Adipocyte (in vitro differentiated cells): ENCODE measurements around the gene PRPS1L1.

Experiments used
- DNase-seq: peaks from one replicate; pipeline ENCODE4 v3.0.0-alpha.2; 2015; ENCODE audit warnings: low read depth
- H3K27me3 ChIP-seq: replicated peaks from 2 replicates; pipeline ENCODE4 v1.7.0; 2013; ENCODE audit warnings: mild to moderate bottlenecking, low read length, moderate library complexity; ENCODE audit not compliant: control insufficient read depth, insufficient read depth
- H3K36me3 ChIP-seq: 2 replicates; pipeline ENCODE4 v1.7.0; 2013; ENCODE audit warnings: low read length, mild to moderate bottlenecking, moderate library complexity; ENCODE audit not compliant: control insufficient read depth, insufficient read depth, severe bottlenecking
- H3K4me1 ChIP-seq: 2 replicates; pipeline ENCODE4 v1.7.0; 2013; ENCODE audit warnings: mild to moderate bottlenecking, low read length, moderate library complexity; ENCODE audit not compliant: control insufficient read depth, insufficient read depth
- H3K4me3 ChIP-seq: 2 replicates; pipeline ENCODE4 v1.7.0; 2013; ENCODE audit warnings: mild to moderate bottlenecking, low read length, moderate library complexity
- H3K9ac ChIP-seq: 2 replicates; pipeline ENCODE4 v1.7.0; 2013; ENCODE audit warnings: mild to moderate bottlenecking, low read length, moderate library complexity
- H3K9me3 ChIP-seq: 2 replicates; pipeline ENCODE4 v1.7.0; 2013; ENCODE audit warnings: mild to moderate bottlenecking, low read length, moderate library complexity; ENCODE audit not compliant: control insufficient read depth

Gene PRPS1L1

DNA sequence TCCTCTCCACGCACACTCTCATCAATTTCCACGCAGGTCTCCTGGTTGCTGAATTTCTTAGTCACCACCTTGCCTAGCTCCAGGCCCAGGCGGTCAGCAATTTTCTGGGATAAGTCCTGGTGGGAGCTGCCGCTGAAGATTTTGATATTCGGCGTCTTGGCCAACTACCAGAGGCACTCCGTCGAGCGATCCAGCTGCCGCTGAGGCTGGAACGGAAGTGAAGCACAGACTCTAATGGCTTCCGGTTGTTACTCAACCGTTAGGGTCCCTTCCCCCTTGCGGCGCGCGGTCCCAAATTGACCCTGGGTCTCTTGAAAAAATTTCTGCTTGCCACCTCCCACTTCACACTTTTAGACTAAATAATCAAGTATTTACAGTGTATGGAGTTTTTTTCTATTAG, at the start of gene PRPS1L1:
Gene PRPS1L1 (minus strand): TSS at position 219 of the 400 bp plus-strand sequence.
- no peak within 1 kb of the TSS for H3K9ac ChIP-seq
- H3K4me3 ChIP-seq = no peak within 1 kb of the TSS
- H3K36me3 ChIP-seq = no peaks in the 10 kb centered on the region
- no peaks in the 10 kb centered on the region for H3K9me3 ChIP-seq
- H3K27me3 ChIP-seq = no peaks in the 10 kb centered on the region
- H3K4me1 ChIP-seq = no peaks in the 10 kb centered on the region
- no peak for DNase-seq

DNA sequence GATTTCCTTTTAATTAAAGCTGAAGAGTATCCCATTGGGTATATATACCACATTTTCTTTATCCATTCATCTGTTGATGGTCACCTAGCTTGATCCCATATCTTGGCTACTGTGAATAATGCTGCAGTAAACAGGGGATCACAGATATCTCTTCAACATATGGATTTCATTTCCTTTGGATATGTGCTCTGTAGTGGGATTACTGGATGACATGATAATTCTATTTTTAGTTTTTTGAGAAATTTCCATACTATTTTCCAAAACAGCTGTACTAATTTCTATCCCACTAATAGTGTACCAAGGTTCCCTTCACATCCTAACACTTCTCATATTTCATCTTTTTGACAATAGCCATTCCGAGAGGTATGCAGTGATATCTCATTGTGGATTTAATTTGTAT, 48.8 kb upstream of the PRPS1L1 start:
- no peak for DNase-seq
- Histone ChIP-seq H3K27me3 (no peaks in the 10 kb centered on the region), H3K4me1 (no peaks in the 10 kb centered on the region), H3K9ac (no peak overlapping the region), H3K9me3 (peaks cover 17% of the 10 kb centered on the region), H3K4me3 (no peak overlapping the region), H3K36me3 (no peaks in the 10 kb centered on the region)

DNA sequence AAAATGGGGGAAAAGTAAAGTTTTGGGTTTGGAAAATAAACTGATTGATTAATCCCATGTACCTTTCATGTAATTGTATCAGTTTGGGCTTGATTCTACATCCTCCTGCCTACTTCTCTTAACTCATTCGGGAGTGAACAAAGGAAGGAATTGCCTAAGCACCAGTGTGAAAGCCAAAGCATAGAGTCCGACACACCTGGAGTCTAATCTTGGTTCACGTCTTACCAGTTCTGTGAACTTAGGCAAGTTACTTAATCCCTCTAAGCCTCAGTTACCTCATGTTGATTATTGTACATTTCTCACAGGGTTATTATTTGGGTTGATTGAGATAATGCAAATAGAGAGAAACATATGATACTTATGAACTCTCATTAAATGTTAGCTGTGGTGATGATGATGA, 41.1 kb upstream of the PRPS1L1 start:
- H3K27me3 ChIP-seq = no peaks in the 10 kb centered on the region
- H3K4me1 ChIP-seq = no peaks in the 10 kb centered on the region
- H3K9ac ChIP-seq = no peak overlapping the region
- no peaks in the 10 kb centered on the region for H3K9me3 ChIP-seq
- DNase-seq = no peak
- H3K4me3 ChIP-seq = no peak overlapping the region
- H3K36me3 ChIP-seq = no peaks in the 10 kb centered on the region

DNA sequence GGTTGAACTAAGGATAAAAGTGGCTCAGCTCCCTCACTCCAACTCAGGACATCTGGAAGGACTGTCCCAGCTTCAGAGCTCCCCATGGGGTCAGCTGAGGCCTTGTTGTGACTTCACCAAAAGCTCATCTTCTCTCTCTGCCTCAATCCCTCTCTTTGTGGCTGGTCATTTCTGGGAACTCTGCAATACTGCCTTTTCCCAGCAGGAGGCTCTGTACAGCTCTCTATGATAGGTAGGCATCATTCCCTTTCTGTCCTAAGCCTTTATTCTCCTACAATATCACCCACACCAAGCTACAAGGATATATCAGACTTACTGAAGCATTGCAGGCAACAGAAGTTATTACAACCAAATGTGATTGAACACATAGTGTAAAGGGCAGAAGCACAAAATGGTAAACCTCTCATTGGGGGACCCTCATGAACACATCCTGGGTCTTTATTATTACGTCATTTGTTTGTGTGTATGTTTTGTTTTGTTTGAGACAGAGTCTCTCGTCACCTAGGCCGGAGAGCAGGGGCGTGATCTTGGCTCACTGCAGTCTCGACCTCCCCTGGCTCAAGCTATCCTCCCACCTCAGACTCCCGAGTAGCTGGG, 36.7 kb upstream of the PRPS1L1 start:
- H3K9ac ChIP-seq = no peak overlapping the region
- no peaks in the 10 kb centered on the region for H3K27me3 ChIP-seq
- H3K4me3 ChIP-seq = no peak overlapping the region
- no peaks in the 10 kb centered on the region for H3K36me3 ChIP-seq
- DNase-seq = peak; percentile 27
- no peaks in the 10 kb centered on the region for H3K4me1 ChIP-seq
- H3K9me3 ChIP-seq = no peaks in the 10 kb centered on the region

DNA sequence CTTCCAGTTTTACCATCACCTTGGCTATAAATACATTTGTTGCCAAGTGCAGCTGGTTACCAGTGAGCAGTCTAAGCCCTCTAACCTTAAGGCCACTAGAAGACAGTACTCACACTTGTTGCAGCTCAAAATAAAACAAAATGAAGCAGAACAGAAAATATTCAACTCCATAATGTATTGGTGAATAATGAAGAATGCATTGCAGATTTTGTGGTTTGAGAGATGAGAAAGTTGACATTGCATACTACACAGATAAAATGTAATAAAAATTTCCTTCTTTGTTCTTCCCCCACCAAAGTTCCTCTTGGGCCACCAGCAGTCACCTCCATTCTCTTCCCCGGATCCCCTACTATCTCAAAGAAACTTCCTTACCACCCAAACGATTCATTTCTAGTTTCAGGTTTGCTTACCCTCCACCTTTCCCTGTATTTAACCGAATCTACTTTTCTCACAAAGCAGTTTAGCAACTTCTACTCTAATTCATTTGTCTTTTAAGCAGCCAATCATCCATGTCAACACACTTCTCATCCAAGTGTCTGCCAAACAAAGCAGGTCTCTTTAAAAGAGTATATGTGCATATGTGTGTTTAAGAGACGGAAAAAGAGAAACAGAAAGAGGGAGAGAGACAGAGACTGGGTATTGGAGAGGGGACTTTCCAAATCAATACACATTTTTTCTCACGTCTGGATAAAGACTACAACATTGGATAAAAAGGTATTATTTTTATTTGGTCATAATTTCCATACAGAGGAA, 35.7 kb upstream of the PRPS1L1 start:
- DNase-seq = no peak
- no peaks in the 10 kb centered on the region for H3K36me3 ChIP-seq
- H3K9me3 ChIP-seq = no peaks in the 10 kb centered on the region
- no peaks in the 10 kb centered on the region for H3K4me1 ChIP-seq
- no peak overlapping the region for H3K4me3 ChIP-seq
- H3K9ac ChIP-seq = no peak overlapping the region
- no peaks in the 10 kb centered on the region for H3K27me3 ChIP-seq

DNA sequence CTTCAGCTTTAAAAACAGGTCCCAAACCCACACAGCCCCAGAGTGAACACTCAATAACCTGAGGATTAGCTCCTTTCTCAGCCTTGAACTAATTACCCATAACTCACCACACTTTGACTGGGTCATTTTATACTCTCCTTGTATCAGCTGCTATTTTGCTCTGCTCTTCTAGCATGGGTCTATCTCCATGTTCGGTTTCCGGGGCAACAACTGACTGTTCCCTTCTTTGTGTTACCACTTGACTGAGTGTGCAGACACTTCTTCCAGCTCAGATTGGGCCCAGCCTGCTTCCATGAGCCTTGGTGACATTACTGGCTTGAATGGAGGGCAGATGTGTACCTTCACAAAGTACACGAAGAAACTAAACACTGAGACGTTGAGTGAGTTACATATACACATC, 31.5 kb upstream of the PRPS1L1 start:
- H3K9me3 ChIP-seq = no peaks in the 10 kb centered on the region
- no peaks in the 10 kb centered on the region for H3K36me3 ChIP-seq
- H3K9ac ChIP-seq = no peak overlapping the region
- no peaks in the 10 kb centered on the region for H3K4me1 ChIP-seq
- no peak overlapping the region for H3K4me3 ChIP-seq
- DNase-seq = no peak
- no peaks in the 10 kb centered on the region for H3K27me3 ChIP-seq

DNA sequence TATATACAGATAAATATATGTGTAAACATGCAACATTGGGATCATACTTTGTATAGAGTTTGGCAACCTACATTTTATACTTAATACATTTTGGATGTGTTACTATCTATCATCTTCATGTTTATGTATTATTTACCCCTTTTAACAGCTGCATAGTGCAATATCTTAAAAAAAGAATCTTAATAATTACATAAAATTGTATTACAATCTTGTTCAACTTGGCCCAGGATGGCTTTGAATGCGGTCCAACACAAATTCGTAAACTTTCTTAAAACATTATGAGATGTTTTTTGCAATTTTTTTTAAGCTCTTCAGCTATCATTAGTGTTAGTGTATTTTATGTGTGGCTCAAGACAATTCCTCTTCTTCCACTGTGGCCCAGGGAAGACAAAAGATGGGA, 26.3 kb upstream of the PRPS1L1 start:
- no peaks in the 10 kb centered on the region for H3K4me1 ChIP-seq
- H3K27me3 ChIP-seq = no peaks in the 10 kb centered on the region
- no peak overlapping the region for H3K4me3 ChIP-seq
- no peaks in the 10 kb centered on the region for H3K36me3 ChIP-seq
- no peak overlapping the region for H3K9ac ChIP-seq
- no peaks in the 10 kb centered on the region for H3K9me3 ChIP-seq
- no peak for DNase-seq

DNA sequence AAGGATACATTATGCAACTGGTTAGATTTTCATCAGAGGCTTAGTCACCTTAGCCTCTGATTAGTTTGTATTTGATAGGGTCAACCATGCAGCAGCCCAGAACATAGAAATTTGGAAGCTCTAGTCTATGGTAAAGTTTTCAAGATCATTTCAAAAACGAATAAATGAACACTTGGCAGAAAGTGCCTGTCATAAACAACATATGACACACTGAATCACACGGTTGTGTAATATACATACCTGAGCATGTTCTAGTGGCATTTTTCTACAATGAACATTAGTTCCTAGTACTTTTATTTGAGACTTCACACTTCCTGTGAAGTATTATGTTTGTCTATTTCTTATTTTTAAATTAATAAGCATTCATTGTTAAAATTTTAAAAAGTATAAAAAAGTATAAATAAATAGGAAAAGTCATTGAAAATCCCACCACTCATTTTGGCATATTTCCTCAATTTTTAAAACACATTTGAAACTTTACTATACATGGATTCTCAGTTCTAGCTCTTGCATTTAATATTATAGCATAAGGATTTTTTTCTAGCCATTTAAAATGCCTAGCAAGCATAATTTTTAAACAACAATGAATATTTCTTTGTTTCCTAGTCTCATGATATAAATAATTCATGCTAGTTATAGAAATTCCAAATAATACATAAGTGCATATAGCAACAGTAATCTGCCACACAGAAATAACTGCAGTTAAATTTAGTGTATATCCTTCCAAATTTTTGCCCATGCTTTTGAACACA, 25.7 kb upstream of the PRPS1L1 start:
- Histone ChIP-seq H3K27me3 (no peaks in the 10 kb centered on the region), H3K9ac (no peak overlapping the region), H3K4me3 (no peak overlapping the region), H3K4me1 (no peaks in the 10 kb centered on the region), H3K9me3 (no peaks in the 10 kb centered on the region), H3K36me3 (no peaks in the 10 kb centered on the region)
- DNase-seq = no peak

DNA sequence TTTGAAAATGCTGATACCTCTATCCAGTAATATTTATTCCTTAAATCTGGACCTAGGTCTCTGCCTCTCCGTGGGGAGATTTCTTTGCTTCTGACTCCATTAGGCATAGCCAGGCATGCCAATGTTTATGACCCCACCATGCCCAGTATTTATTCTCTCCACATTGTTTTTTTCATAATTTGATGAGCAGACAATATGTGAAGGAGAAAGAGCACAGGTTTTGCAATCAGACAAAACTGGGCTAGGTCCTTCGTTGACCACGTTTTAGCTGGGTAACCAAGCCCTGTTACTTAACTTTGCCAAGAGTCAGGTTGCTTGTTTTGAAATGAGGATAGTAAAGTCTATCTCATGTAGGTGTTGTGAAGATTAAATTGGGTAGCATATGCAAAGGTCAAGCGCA, 21.6 kb upstream of the PRPS1L1 start:
- H3K4me1 ChIP-seq = no peaks in the 10 kb centered on the region
- no peaks in the 10 kb centered on the region for H3K36me3 ChIP-seq
- no peak overlapping the region for H3K4me3 ChIP-seq
- H3K9ac ChIP-seq = no peak overlapping the region
- H3K9me3 ChIP-seq = no peaks in the 10 kb centered on the region
- DNase-seq = no peak
- no peaks in the 10 kb centered on the region for H3K27me3 ChIP-seq

DNA sequence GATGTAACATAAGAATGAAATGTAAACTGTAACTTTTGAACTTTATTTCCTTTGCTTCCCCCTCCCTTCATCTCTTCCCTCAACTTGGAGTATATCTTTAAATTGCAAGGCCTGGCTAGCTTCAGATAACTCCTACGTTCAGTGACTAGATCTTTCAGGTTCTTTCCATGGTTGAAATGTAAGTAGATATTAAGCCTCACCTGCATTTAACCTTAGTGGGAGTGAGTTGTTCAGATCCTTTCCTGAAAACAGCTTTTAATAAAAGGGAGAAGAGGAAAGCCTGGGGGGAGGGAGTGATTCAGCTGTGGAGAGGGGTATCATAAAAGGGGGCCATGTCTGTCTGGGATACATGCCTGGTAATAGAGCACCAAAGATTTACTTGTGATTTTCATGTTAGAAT, 19.0 kb upstream of the PRPS1L1 start:
- H3K27me3 ChIP-seq = no peaks in the 10 kb centered on the region
- no peak for DNase-seq
- peaks cover 8% of the 10 kb centered on the region for H3K9me3 ChIP-seq
- H3K36me3 ChIP-seq = no peaks in the 10 kb centered on the region
- no peak overlapping the region for H3K4me3 ChIP-seq
- H3K9ac ChIP-seq = no peak overlapping the region
- H3K4me1 ChIP-seq = no peaks in the 10 kb centered on the region

DNA sequence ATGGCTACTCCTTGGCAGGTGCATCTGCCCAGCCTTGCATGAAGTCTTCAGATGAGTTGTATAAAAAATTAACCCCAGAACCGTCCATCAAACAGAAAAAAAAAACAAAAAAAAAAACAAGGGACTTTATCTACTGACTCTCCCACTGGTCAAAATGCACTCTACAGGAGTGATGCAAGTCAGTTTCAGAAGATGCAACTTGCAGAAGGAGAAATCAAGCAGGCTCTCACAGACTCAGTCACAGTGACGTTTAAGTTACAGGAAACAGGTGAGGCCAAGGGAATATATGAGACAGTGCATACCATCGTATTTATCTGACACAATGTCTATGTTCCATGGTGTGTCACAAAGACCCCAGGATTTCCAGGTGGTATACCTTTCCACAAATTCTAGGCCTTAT, 17.5 kb upstream of the PRPS1L1 start:
- no peaks in the 10 kb centered on the region for H3K27me3 ChIP-seq
- H3K9me3 ChIP-seq = peaks cover 8% of the 10 kb centered on the region
- H3K4me1 ChIP-seq = no peaks in the 10 kb centered on the region
- DNase-seq = no peak
- no peaks in the 10 kb centered on the region for H3K36me3 ChIP-seq
- H3K4me3 ChIP-seq = no peak overlapping the region
- no peak overlapping the region for H3K9ac ChIP-seq
